Transverse colon (tissue), 4 donors: Measurements from ENCODE around the gene HAO2. TPM values are rescaled to one million over a fixed set of nuclear protein-coding genes. Genes with fewer than 3 reads are reported as not detected.
A peak's percentile ranks its signal among the peaks of the same experiment; 100 is the strongest.

ENCODE experiments used
- DNase-seq: peaks from one replicate; pipeline ENCODE4 v3.0.0-alpha.2; 2019
- H3K27ac ChIP-seq, 4 donors: fragments of 200-600 bp; sonication (generic); 2 replicates each; pipeline ENCODE4 v1.5.1; 2016 to 2018; ENCODE audit warnings: inconsistent platforms in 4 of 4
- H3K27me3 ChIP-seq: fragments of 200-600 bp; sonication (generic); 2 replicates; pipeline ENCODE4 v1.5.1; 2017; ENCODE audit warnings: inconsistent platforms
- H3K36me3 ChIP-seq, 4 donors: fragments of 200-600 bp; sonication (generic); 2 replicates each; pipeline ENCODE4 v1.5.1; 2017 to 2019; ENCODE audit warnings: inconsistent platforms in 4 of 4
- H3K4me1 ChIP-seq, 4 donors: fragments of 200-600 bp; sonication (generic); 2 replicates each; pipeline ENCODE4 v1.5.1; 2017 to 2020; ENCODE audit warnings: inconsistent platforms in 4 of 4
- H3K4me3 ChIP-seq, 4 donors: fragments of 200-600 bp; sonication (generic); 1 replicate in 1 of 4; 2 replicates in 3 of 4; pipeline versions ENCODE4 v1.5.1 to v1.6.1; 2017 to 2019; ENCODE audit warnings: inconsistent platforms in 4 of 4
- H3K9me3 ChIP-seq, 2 donors: fragments of 200-600 bp; sonication (generic); 2 replicates each; pipeline ENCODE4 v1.5.1; 2017 to 2019; ENCODE audit warnings: inconsistent platforms in 2 of 2
- CTCF ChIP-seq, 5 experiments: fragments of 200-600 bp in 3 of 5; fragments of 450-650 bp in 2 of 5; sonication (generic) in 3 of 5; IDR thresholded peaks; 1 replicate in 2 of 5; 2 replicates in 3 of 5; pipeline ENCODE4 v1.5.1; 2016 to 2017; ENCODE audit warnings: antibody characterized with exemption in 5 of 5, inconsistent platforms in 3 of 5, mild to moderate bottlenecking in 2 of 5, moderate library complexity in 1 of 5
- EP300 ChIP-seq: sonication (generic); formaldehyde crosslinking; IDR thresholded peaks from one replicate; pipeline ENCODE4 v1.6.1; 2017; ENCODE audit warnings: antibody characterized with exemption, low read depth
- POLR2A ChIP-seq: fragments of 450-650 bp; IDR thresholded peaks from one replicate; pipeline ENCODE4 v1.6.1; 2016; ENCODE audit warnings: antibody characterized with exemption, mild to moderate bottlenecking, moderate library complexity
- POLR2AphosphoS5 ChIP-seq, 3 donors: sonication (generic); formaldehyde crosslinking; IDR thresholded peaks; one replicate each; pipeline ENCODE4 v1.6.1; 2016; ENCODE audit warnings: antibody characterized with exemption in 3 of 3
- WGBS, 2 donors: methylation state at CpG; one replicate each; pipeline ENCODE4 v1.1.5; 2018; ENCODE audit warnings: low coverage in 1 of 2; 5-methylcytosine and 5-hydroxymethylcytosine counted together
- in situ Hi-C, 4 donors: fragments of 200-750 bp; cut with MboI; loops; one replicate each; pipeline versions ENCODE4 v1.15.0 to v1.15.1; 2017; ENCODE audit warnings: low sequenced_read_pairs in 3 of 4, low pct_ligation_motif_present in 1 of 4, low pct_unique_long_range_greater_than_20kb in 1 of 4
- intact Hi-C: fragments of 100-400 bp; cut with DNase I; formaldehyde crosslinking; loops from one replicate; pipeline ENCODE4 v1.15.1; 2023; ENCODE audit warnings: low total_unique reads
- total RNA-seq, 4 donors: library from RNA; depleted of rRNA; stranded (reverse); fragments of >200 nt; gene quantifications; one replicate each; pipeline ENCODE4 v1.1.0, GENCODE V29; 2016

The HAO2 gene
- total RNA-seq, 4 donors from 2014 or later: not detected

- peaks cover 0 to 15% (median 7%) of the 10 kb centered on the region in 4 donors for H3K4me1 ChIP-seq
- no peak overlapping the region for H3K4me3 ChIP-seq
- TF ChIP-seq CTCF (IDR thresholded peaks at IDR 0.05) (no peak), EP300 (no peak), POLR2AphosphoS5 (IDR thresholded peaks at IDR 0.05) (no peak), POLR2A (no peak)
- intact Hi-C loops: no loop called here
- H3K36me3 ChIP-seq: no peaks in the 10 kb centered on the region
- 59 to 71% methylated on average over 3 of the region's 3 CpGs for WGBS, 2 donors
- DNase-seq: no peak
- in situ Hi-C loops: no loop called here
- peak overlapping the region in 3 of 4 donors; percentile 30 to 64 (median 41) for H3K27ac ChIP-seq
- peaks cover 0 to 5% of the 10 kb centered on the region in 2 donors for H3K9me3 ChIP-seq
- H3K27me3 ChIP-seq: no peaks in the 10 kb centered on the region
Observed at GRCh38 chr1:119410961-119411360, 42.4 kb downstream of the HAO2 start.

- Histone ChIP-seq H3K27me3 (no peaks in the 10 kb centered on the region), H3K4me1 (peaks cover 0 to 12% (median 5%) of the 10 kb centered on the region in 4 donors), H3K27ac (no peak within 1 kb of the TSS), H3K9me3 (no peaks in the 10 kb centered on the region), H3K4me3 (no peak within 1 kb of the TSS), H3K36me3 (no peaks in the 10 kb centered on the region)
- TF ChIP-seq POLR2A (peak; percentile 18), POLR2AphosphoS5 (IDR thresholded peaks at IDR 0.05) (peak in 1 of 3 donors; percentile 31), EP300 (no peak), CTCF (IDR thresholded peaks at IDR 0.05) (no peak)
- intact Hi-C loops: no loop called here
- in situ Hi-C loops: no loop called here
- DNase-seq: no peak
- 85 to 93% methylated on average over 2 of the region's 2 CpGs for WGBS, 2 donors
Observed at GRCh38 chr1:119414950-119415349, 46.4 kb downstream of the HAO2 start, which contains the start of gene HSD3B2. HSD3B2 (plus strand) TSS chr1:119415150; CDS start chr1:119415420, 270 bp downstream.

DNA sequence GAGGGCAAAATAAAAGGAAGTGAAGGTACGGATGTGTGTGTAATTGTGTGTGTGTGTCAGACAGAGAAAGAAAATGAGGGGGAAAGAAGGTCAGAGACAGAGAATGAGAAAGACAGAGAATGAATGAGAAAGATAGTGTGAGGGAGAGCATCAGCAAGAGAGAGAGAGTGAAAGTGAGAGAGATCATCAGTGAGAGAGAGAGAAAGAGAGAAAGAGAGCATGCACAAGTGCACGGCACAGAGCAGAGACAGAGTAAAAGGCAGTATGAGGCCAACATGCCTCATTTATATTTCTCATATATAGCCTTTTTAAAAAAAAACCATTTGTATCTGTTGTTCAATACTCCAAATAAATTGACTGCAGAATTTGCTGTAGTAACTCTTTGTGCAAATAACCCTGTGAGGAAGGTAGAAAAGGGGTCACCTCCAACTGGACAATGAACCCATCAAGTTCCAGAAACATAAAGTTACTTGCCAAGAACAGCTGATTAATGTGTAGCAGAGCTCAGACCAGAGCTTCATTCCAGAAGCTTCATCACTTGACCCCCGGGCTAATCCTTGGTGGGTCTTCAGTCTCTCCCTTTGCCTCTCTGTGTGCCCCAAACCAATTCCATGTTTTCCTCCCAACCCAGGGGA, 47.5 kb downstream of the HAO2 start:
- 68 to 73% methylated on average over 3 of the region's 3 CpGs for WGBS, 2 donors
- DNase-seq: no peak
- Histone ChIP-seq H3K4me1 (peaks cover 0 to 4% (median 0%) of the 10 kb centered on the region in 4 donors), H3K36me3 (no peaks in the 10 kb centered on the region), H3K27me3 (no peaks in the 10 kb centered on the region), H3K9me3 (no peaks in the 10 kb centered on the region), H3K4me3 (no peak overlapping the region), H3K27ac (no peak overlapping the region)
- in situ Hi-C loops (no loop called here), intact Hi-C loops (no loop called here)
- no peak for TF ChIP-seq POLR2AphosphoS5 (IDR thresholded peaks at IDR 0.05)
- no peak for TF ChIP-seq POLR2A
- TF ChIP-seq EP300: no peak
- TF ChIP-seq CTCF (IDR thresholded peaks at IDR 0.05): no peak

DNA sequence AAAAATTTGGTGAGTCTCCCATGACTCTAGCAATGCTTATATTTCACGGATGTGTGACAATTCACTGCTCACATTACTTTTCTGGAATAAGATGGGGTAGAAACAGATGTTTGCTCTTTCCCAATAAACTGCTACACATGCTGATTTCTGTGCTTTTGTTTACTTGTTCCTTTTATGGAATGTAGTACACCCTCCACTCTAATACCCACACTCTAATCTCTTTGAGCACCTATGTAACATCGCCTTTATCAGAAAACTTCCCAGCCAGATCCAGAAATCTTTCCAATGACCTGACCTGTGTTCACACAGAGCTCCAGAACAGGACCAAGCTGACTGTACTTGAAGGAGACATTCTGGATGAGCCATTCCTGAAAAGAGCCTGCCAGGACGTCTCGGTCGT, 50.5 kb downstream of the HAO2 start:
- H3K9me3 ChIP-seq: no peaks in the 10 kb centered on the region
- TF ChIP-seq POLR2A (no peak), CTCF (IDR thresholded peaks at IDR 0.05) (no peak), POLR2AphosphoS5 (IDR thresholded peaks at IDR 0.05) (no peak), EP300 (no peak)
- intact Hi-C loops: no loop called here
- in situ Hi-C loops: no loop called here
- no peak overlapping the region for H3K4me3 ChIP-seq
- no peaks in the 10 kb centered on the region for H3K27me3 ChIP-seq
- 86 to 94% methylated on average over 4 to 5 of the region's 5 CpGs for WGBS, 2 donors
- no peak overlapping the region for H3K27ac ChIP-seq
- no peaks in the 10 kb centered on the region for H3K36me3 ChIP-seq
- DNase-seq: no peak
- no peaks in the 10 kb centered on the region for H3K4me1 ChIP-seq
